Measurements from ENCODE around the gene CFAP53.

GRCh38 chr18:50279752-50280151 is 13.5 kb upstream of the CFAP53 start:
- TF ChIP-seq CTCF (IDR thresholded peaks at IDR 0.05; ENCODE audit: poor library complexity, severe bottlenecking) (no peak), RAD21 (conservative IDR thresholded peaks at IDR 0.05) (no peak), EP300 (conservative IDR thresholded peaks at IDR 0.05; ENCODE audit: poor library complexity, severe bottlenecking) (no peak)
